Activated naive CD4-positive, alpha-beta T cell treated with anti-CD3 and anti-CD28 coated beads for 36 hours (primary cell): ENCODE results near the gene MTUS2. TPM values are rescaled to one million over a fixed set of nuclear protein-coding genes. Genes with fewer than 3 reads are reported as not detected.

Experiments used
- CTCF ChIA-PET: fragments of 350-600 bp; sonication (Branson Sonifier 250); formaldehyde crosslinking; loops from one replicate; lab custom pipeline; 2021; ENCODE audit warnings: antibody characterized with exemption; lab: Charles Lee
- DNase-seq: peaks from one replicate; pipeline ENCODE4 v3.0.0-alpha.2; 2020
- H3K27ac Mint-ChIP-seq: one replicate; pipeline ENCODE4 v1.8.0; 2021; ENCODE audit warnings: mild to moderate bottlenecking, mixed read lengths
- H3K27me3 Mint-ChIP-seq: one replicate; pipeline ENCODE4 v1.8.0; 2021; ENCODE audit warnings: low read depth, mixed read lengths
- H3K36me3 Mint-ChIP-seq: one replicate; pipeline ENCODE4 v1.8.0; 2021; ENCODE audit warnings: low read depth, mixed read lengths
- H3K4me1 Mint-ChIP-seq: one replicate; pipeline ENCODE4 v1.8.0; 2021; ENCODE audit warnings: low read depth, mixed read lengths
- H3K4me3 Mint-ChIP-seq: one replicate; pipeline ENCODE4 v1.8.0; 2021; ENCODE audit warnings: mild to moderate bottlenecking, moderate library complexity, mixed read lengths
- H3K9me3 Mint-ChIP-seq: one replicate; pipeline ENCODE4 v1.8.0; 2021; ENCODE audit warnings: mixed read lengths
- intact Hi-C: fragments of 100-400 bp; cut with micrococcal nuclease; formaldehyde crosslinking; loops from one replicate; pipeline ENCODE4 v1.15.1; 2023
- total RNA-seq, 2 experiments: library from RNA; stranded (reverse); gene quantifications; one replicate each; pipeline ENCODE4 v1.2.3, GENCODE V29; 2021

The MTUS2 gene
- total RNA-seq, 2 experiments from 2014 or later: not detected

DNA sequence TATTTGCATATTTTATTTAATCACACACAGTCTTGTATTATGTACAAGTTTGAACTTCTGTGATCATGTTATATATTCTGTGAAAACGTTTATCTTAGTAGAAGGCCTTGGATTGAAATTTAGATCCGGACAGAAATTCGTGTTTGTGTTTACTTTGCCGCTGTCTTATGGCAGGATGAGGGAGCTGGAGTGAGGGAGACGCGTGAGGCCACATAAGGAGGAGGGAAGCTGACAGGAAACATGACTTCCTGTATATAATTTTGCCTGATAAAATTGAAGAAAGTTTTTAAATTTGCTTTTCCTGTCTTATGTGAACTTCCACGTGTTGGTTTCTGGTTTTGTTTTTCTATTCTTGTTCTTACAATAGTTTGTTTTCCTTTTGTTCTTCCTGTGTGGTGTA, 200.2 kb downstream of the MTUS2 start:
- Mint-ChIP-seq H3K4me3 (no peak overlapping the region), H3K9me3 (no peaks in the 10 kb centered on the region), H3K36me3 (no peaks in the 10 kb centered on the region), H3K4me1 (peaks cover 7% of the 10 kb centered on the region), H3K27ac (no peak overlapping the region), H3K27me3 (no peaks in the 10 kb centered on the region)
- intact Hi-C loops: no loop called here
- CTCF ChIA-PET: no interaction called here
- DNase-seq: no peak

DNA sequence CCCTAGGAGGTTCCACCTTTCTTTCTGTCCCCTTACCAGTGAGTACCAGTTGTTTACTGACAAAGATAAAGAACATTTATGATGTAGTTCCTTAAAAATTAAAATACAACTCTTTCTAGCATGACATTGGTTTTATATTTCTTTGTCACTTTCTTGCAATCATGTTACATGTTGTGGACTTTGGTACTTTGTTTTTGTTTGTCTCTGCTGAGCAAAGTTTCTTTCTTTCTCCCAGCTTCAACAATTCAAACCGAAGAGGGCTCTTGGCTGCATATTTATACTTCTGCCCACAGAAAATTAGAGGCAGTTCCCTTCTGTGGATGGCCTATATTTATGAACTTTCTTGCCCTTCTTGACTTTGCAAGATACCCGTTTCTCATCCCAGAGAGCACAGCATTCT, 201.2 kb downstream of the MTUS2 start:
- Mint-ChIP-seq H3K27ac (no peak overlapping the region), H3K27me3 (no peaks in the 10 kb centered on the region), H3K9me3 (no peaks in the 10 kb centered on the region), H3K36me3 (no peaks in the 10 kb centered on the region), H3K4me3 (no peak overlapping the region), H3K4me1 (peaks cover 7% of the 10 kb centered on the region)
- CTCF ChIA-PET: no interaction called here
- intact Hi-C loops: no loop called here
- no peak for DNase-seq

DNA sequence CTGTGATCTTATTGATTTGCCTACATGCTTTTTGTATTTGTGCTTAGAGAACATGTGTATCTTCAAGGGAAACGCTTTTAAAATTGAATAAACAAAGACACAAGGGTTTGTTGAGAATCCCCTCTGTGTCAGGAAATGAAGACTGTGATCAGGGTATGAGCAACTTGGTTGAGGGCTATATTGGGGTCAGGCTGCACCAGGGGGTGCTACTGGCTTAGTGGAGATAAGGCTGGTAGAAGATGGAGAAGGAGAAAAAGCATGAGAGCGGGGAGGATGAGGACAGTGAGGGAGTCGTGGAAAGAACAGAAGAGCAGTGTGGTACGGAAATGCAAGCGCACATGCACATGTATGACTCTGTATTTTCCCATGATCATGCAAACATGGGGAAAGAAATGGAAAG, 201.6 kb downstream of the MTUS2 start:
- H3K4me3 Mint-ChIP-seq: no peak overlapping the region
- H3K9me3 Mint-ChIP-seq: no peaks in the 10 kb centered on the region
- peaks cover 7% of the 10 kb centered on the region for H3K4me1 Mint-ChIP-seq
- intact Hi-C loops: no loop called here
- H3K27ac Mint-ChIP-seq: no peak overlapping the region
- no peaks in the 10 kb centered on the region for H3K36me3 Mint-ChIP-seq
- CTCF ChIA-PET: no interaction called here
- no peaks in the 10 kb centered on the region for H3K27me3 Mint-ChIP-seq
- no peak for DNase-seq

DNA sequence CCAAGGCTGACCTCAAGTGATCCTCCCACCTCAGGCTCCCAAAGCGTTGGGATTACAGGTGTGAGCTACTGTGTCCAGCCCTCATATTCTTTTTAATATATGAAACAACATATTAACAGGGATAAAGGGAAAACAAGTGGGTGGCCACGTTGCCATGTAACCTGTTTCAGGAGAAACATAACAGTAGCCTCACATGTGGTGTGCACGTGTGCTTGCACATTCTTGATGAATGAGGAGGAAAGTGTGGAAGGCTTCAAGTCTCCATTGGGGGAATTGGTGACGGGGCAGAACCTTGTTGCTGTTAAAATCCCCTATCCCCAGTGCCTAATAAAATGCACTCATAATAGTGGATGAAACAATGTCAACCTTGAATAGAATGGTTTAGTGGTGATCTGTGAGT, 202.3 kb downstream of the MTUS2 start:
- no peak for DNase-seq
- H3K27me3 Mint-ChIP-seq: no peaks in the 10 kb centered on the region
- H3K36me3 Mint-ChIP-seq: no peaks in the 10 kb centered on the region
- H3K4me3 Mint-ChIP-seq: no peak overlapping the region
- CTCF ChIA-PET: no interaction called here
- intact Hi-C loops: no loop called here
- H3K9me3 Mint-ChIP-seq: no peaks in the 10 kb centered on the region
- peaks cover 7% of the 10 kb centered on the region for H3K4me1 Mint-ChIP-seq
- no peak overlapping the region for H3K27ac Mint-ChIP-seq

DNA sequence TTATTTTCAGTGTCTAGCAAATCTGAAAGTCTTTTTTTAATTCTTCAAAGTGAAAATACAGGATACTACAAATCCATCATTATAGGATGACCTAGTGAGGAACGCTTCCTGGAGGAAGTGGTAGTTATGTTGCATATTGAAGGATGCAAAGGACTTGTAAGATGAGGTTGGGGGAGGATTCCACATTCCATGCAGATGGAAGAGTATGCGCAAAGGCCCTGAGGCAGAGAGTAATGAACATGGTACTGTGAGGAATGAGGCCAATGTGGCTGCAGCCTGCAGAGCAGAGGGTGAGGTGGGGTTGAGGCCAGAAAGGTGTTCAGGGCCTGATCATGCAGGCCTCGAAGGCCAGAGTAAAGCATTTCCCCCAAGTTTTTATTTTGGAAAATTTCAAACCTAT, 202.8 kb downstream of the MTUS2 start:
- CTCF ChIA-PET: no interaction called here
- no peaks in the 10 kb centered on the region for H3K9me3 Mint-ChIP-seq

DNA sequence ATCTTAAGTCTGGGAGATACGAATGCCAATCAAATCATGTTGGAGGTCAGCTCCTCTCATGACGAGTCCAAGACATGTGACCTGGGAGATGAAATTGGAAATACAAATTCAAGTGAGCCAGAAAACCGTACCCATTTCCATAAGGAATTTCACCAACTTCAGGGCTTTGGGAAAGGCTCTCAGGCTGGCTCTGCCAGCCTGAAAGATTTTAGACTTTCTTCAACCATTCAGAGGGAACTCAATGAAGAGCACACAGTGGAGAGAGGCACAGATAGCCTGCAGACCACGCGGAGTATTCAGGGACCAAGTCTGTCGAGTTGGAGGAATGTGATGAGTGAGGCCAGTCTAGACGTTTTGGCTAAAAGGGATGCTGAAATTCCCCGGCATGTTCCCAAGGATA, 204.6 kb downstream of the MTUS2 start:
- Mint-ChIP-seq H3K27me3 (no peaks in the 10 kb centered on the region), H3K27ac (no peak overlapping the region), H3K4me3 (no peak overlapping the region), H3K9me3 (no peaks in the 10 kb centered on the region), H3K36me3 (no peaks in the 10 kb centered on the region), H3K4me1 (peaks cover 7% of the 10 kb centered on the region)
- CTCF ChIA-PET: no interaction called here
- no peak for DNase-seq
- intact Hi-C loops: no loop called here

More for the DNA sequence above, 202.8 kb downstream of the MTUS2 start:
- no peaks in the 10 kb centered on the region for H3K27me3 Mint-ChIP-seq
- H3K4me3 Mint-ChIP-seq: no peak overlapping the region
- H3K27ac Mint-ChIP-seq: no peak overlapping the region
- no peak for DNase-seq
- intact Hi-C loops: no loop called here
- H3K4me1 Mint-ChIP-seq: peaks cover 7% of the 10 kb centered on the region
- H3K36me3 Mint-ChIP-seq: no peaks in the 10 kb centered on the region

DNA sequence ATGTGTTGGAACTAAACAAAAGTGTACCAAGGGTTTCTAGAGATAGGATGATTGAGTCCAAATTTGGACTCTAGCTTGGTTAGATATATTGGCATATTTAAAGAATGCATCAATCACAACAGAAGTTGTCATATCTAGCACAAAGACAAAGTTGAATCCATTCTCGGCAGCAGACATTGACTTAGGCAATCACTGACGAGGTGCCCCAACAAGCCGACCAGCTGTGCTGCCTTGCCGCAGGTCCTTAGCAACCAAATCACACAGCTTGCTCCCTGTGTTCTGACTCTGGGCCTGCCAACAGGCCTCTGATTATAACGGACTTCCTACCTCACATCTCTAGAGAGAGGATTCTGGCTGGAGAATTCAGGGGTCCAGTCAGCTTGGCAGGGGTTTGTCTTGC, 208.7 kb downstream of the MTUS2 start:
- intact Hi-C loops: no loop called here
- CTCF ChIA-PET: interaction anchor here (0.6 to 0.9 kb wide), 2 partner anchors 205 to 352 kb away, joined by 3 to 5 read pairs; no protein-coding TSS in a partner anchor
- DNase-seq: no peak
- H3K4me1 Mint-ChIP-seq: no peaks in the 10 kb centered on the region
- no peak overlapping the region for H3K4me3 Mint-ChIP-seq
- H3K27ac Mint-ChIP-seq: no peak overlapping the region
- H3K27me3 Mint-ChIP-seq: no peaks in the 10 kb centered on the region
- H3K9me3 Mint-ChIP-seq: no peaks in the 10 kb centered on the region
- no peaks in the 10 kb centered on the region for H3K36me3 Mint-ChIP-seq

DNA sequence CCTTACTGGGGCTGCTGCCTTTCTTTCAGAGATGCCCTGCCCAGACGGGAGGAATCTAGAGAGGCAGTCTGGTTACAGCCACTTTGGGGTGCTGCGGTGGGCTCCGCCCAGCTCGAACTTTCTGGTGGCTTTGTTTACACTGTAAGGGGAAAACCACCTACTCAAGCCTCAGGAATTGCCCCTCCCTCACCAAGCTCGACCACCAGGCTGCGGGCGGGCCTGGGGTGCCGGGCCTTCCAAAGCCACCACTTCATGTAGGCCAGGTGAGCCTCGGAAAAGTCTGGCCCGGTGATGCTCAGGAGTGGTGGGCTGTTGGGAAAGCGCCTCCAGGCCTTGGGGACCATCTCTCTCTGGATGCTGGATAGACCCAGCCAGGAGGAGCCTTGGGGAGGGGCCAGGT, 218.6 kb downstream of the MTUS2 start:
- intact Hi-C loops: no loop called here
- no peaks in the 10 kb centered on the region for H3K9me3 Mint-ChIP-seq
- no peaks in the 10 kb centered on the region for H3K36me3 Mint-ChIP-seq
- CTCF ChIA-PET: no interaction called here
- no peaks in the 10 kb centered on the region for H3K4me1 Mint-ChIP-seq
- H3K27ac Mint-ChIP-seq: no peak overlapping the region
- DNase-seq: no peak
- H3K27me3 Mint-ChIP-seq: no peaks in the 10 kb centered on the region
- no peak overlapping the region for H3K4me3 Mint-ChIP-seq

DNA sequence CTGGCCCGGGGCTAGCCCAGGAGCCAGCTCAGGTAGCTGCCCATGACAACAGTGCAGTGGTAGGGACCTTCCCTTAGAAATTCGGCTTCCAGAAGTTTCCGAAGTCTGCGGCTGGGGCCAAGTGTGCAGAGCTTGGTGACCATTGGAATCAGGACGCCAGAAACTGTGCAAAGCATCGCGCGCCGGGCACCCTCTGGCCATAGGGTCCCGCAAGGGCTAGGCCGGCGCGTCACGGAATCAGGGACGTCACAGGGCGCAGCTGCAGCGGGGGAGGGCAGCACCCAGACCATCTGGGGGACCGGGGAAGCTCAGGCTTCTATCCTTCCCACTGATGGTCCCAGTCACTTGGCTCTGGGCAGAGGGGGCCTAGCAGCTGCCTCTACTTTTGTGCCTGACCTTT, 219.1 kb downstream of the MTUS2 start:
- no peaks in the 10 kb centered on the region for H3K27me3 Mint-ChIP-seq
- CTCF ChIA-PET: no interaction called here

DNA sequence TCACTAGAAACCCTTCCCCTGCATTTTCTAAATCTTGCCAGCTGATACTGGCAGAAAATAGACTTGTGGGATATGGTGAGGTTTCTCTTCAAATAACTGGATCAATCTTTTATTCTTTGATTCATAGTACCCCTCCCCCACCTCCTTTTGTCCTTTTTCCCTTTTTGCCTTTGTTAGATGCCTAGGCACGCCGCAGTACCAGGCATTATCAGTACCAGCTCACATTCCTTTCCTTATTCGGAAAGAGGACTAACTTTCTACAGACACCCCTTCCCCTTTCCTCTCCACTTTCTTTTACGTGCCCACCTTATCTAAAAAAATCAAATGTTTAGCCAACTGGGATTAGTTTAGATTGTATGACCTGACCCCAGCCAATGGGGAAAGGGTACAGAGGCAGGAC, 226.4 kb downstream of the MTUS2 start:
- Mint-ChIP-seq H3K27me3 (peaks cover 2% of the 10 kb centered on the region), H3K4me1 (no peaks in the 10 kb centered on the region), H3K4me3 (no peak overlapping the region), H3K27ac (no peak overlapping the region), H3K36me3 (no peaks in the 10 kb centered on the region), H3K9me3 (peaks cover 11% of the 10 kb centered on the region)
- intact Hi-C loops: no loop called here
- no peak for DNase-seq
- CTCF ChIA-PET: no interaction called here

More for the DNA sequence above, 219.1 kb downstream of the MTUS2 start:
- Mint-ChIP-seq H3K4me3 (no peak overlapping the region), H3K27ac (no peak overlapping the region), H3K4me1 (no peaks in the 10 kb centered on the region), H3K36me3 (no peaks in the 10 kb centered on the region), H3K9me3 (no peaks in the 10 kb centered on the region)
- intact Hi-C loops: no loop called here
- no peak for DNase-seq

DNA sequence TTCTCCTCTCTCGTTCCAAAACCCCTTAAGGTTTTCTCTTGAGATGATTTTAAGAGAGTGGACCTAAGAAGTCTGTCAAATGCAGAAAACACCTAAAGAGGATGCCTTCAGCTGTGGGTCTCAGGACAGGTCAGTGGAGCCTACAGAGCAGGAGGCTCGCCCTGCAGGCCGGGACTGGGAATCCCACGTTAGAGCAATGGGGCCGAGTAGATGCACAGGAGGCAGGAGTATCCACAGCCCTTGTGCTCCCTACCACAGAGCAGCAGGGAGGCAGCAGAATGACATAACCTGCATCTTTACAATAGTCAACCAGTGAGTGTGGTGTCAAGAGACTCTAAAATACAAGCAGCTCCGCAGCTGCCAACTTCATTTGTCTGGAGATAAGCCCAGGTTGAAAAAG, 229.4 kb downstream of the MTUS2 start:
- Mint-ChIP-seq H3K27ac (no peak overlapping the region), H3K4me3 (no peak overlapping the region)
- no peak for DNase-seq

DNA sequence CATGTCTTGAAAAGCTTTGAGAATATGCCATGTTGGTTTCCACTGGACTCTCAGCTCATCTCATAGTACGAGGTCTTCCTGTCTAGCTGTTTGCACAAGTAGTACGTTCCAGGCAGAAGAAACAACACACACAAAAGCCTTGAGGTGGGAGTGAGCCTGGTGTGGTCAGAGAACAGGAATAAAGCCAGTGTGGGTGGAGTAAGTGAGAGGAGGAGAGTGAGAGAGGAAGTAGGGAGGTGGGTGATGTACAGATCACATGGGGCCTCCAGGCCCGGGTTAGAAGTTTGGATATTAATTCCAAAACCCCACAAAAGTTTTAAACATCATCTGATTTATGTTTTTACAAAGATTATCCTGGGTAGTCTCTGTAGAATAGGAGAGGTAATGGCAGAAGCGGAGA, 230.6 kb downstream of the MTUS2 start:
- H3K4me1 Mint-ChIP-seq: no peaks in the 10 kb centered on the region
- no peak overlapping the region for H3K4me3 Mint-ChIP-seq
- CTCF ChIA-PET: no interaction called here
- H3K36me3 Mint-ChIP-seq: no peaks in the 10 kb centered on the region
- H3K27ac Mint-ChIP-seq: no peak overlapping the region
- DNase-seq: no peak
- intact Hi-C loops: no loop called here
- H3K9me3 Mint-ChIP-seq: peaks cover 12% of the 10 kb centered on the region
- peaks cover 2% of the 10 kb centered on the region for H3K27me3 Mint-ChIP-seq

More for the DNA sequence above, 229.4 kb downstream of the MTUS2 start:
- intact Hi-C loops: no loop called here
- H3K4me1 Mint-ChIP-seq: no peaks in the 10 kb centered on the region
- no peaks in the 10 kb centered on the region for H3K36me3 Mint-ChIP-seq
- peaks cover 13% of the 10 kb centered on the region for H3K9me3 Mint-ChIP-seq
- peaks cover 2% of the 10 kb centered on the region for H3K27me3 Mint-ChIP-seq
- CTCF ChIA-PET: interaction anchor here (1.5 kb wide), 1 partner anchor 167 kb away, joined by 3 read pairs; no protein-coding TSS in a partner anchor

DNA sequence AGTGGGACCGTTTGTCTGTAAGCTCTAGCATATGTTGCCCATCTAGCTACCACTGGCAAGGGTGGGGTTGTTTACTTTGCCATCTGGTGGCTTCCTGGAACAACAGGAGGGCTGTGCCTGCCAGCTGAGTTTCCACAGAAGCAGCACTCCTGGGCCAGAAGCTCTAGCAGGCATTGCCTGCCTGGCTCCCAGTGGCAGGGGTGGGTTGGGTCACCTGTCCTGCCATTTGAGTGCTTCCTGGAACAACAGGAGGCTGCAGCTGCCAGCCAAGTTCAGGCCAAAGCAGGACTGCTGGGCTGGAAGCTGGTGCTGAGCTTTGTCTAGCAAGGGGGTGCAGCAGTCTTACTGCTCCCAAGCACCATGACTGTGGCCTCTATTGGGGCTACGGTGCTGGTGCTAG, 239.7 kb downstream of the MTUS2 start:
- DNase-seq: no peak
- H3K4me3 Mint-ChIP-seq: no peak overlapping the region
- intact Hi-C loops: no loop called here
- no peak overlapping the region for H3K27ac Mint-ChIP-seq
- CTCF ChIA-PET: no interaction called here
- peaks cover 13% of the 10 kb centered on the region for H3K9me3 Mint-ChIP-seq
- no peaks in the 10 kb centered on the region for H3K36me3 Mint-ChIP-seq
- no peaks in the 10 kb centered on the region for H3K27me3 Mint-ChIP-seq
- H3K4me1 Mint-ChIP-seq: no peaks in the 10 kb centered on the region

DNA sequence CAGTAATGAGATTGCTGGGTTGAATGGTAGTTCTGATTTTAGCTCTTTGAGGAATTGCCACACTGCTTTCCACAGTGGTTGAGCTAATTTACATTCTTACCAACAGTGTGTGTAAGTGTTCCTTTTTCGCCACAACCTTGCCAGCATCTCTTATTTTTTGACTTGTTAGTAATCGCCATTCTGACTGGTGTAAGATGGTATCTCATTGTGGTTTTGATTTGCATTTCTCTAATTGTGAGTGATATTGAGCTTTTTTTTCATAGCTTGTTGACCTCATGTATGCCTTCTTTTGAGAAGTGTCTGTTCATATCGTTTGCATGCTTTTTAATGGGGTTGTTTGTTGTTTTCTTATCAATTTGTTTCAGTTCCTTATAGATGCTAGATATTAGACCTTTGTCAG, 245.0 kb downstream of the MTUS2 start:
- CTCF ChIA-PET: no interaction called here
- H3K36me3 Mint-ChIP-seq: no peaks in the 10 kb centered on the region
- H3K4me1 Mint-ChIP-seq: no peaks in the 10 kb centered on the region
- H3K4me3 Mint-ChIP-seq: no peak overlapping the region
- H3K27ac Mint-ChIP-seq: no peak overlapping the region
- no peak for DNase-seq
- no peaks in the 10 kb centered on the region for H3K9me3 Mint-ChIP-seq
- no peaks in the 10 kb centered on the region for H3K27me3 Mint-ChIP-seq
- intact Hi-C loops: no loop called here
